ENCODE data around the gene ARHGEF5.
"Not testable (repeated sequence)": the region's sequence is repeated elsewhere in the genome, so short reads cannot be mapped to it uniquely, and the experiment has no call there.

Gene ARHGEF5

GRCh38 chr7:144355176-144355822, at the start of gene ARHGEF5:
Gene ARHGEF5, plus strand, starts transcription at chr7:144355402. Its CDS starts 7,268 bp downstream, at chr7:144362670.
- DNase-seq (ENCODE audit: low read depth) = not testable (repeated sequence)

DNA sequence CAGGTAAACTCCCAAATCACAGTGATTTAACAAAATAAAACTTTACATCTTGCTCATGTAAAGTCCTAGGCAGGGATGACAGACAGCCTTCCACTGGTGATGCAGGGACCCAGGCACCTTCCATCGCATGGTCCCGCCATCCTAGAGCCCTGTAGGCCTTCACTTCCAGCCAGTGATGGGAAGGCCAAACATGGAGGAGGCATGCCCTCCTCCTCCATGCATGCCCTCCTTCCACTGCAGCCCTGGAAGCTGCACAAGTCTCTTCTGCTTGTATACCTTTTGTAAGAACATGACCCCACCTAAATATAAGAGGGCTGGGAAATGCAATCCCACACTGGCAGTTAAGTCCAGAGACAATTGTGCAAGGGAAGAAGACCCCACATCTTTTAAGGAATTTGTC, 45.5 kb upstream of the ARHGEF5 start:
- DNase-seq (ENCODE audit: low read depth) = not testable (repeated sequence)

DNA sequence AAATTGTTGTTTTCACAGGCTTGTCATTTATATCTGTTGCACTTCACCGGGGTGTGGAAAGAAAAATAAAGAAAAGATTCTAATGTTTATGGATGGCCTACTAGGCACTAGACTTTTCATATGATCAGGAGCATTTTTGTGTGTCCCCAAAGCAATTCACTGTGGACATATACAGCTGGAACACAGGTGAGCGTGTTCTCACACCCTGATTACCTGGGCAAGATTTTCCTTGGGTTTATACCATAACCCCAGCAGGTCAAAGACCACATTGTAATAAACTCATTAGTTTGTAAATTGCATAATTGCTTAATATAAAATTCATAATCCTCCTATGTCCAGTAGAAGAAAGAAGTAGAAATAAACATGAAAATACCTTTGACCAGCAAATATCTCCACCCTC, 44.0 kb upstream of the ARHGEF5 start:
- DNase-seq (ENCODE audit: low read depth) = not testable (repeated sequence)

DNA sequence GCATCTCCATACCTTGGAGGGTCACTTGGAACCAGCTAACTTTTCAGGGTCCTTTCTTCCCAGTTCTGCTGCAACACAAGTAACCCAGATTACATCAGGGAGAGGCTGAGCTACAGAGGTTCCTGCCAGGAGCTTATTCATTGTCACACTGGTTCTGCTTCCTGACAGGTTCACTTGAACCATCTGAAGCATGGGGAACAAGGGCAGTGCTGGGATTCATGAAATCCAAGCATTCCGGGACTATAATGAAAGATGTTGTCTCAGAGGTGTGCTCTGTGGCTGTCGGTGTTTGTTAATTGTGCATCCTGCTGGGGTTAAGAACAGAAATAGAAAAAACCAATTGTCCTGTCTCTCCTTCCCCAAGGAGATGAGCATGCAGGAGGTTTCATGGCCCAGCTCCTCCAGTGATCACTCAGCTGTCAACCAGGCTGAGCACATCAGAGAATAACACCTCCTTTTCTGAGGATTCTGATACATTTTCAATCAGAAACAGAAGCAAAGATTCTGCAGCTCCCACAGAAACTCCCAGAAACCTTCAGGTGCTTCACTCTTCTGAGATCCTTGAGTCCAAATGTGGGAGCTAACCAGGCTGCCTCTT, 43.2 kb upstream of the ARHGEF5 start, which contains the start of gene OR2A1:
Gene OR2A1 (plus strand): TSS at position 548 of the 598 bp plus-strand sequence. CDS start 5,706 bp downstream, outside the sequence.
- not testable (repeated sequence) for DNase-seq (ENCODE audit: low read depth)

- DNase-seq (ENCODE audit: low read depth) = not testable (repeated sequence)
Observed at GRCh38 chr7:144317537-144317936, 37.7 kb upstream of the ARHGEF5 start.

DNA sequence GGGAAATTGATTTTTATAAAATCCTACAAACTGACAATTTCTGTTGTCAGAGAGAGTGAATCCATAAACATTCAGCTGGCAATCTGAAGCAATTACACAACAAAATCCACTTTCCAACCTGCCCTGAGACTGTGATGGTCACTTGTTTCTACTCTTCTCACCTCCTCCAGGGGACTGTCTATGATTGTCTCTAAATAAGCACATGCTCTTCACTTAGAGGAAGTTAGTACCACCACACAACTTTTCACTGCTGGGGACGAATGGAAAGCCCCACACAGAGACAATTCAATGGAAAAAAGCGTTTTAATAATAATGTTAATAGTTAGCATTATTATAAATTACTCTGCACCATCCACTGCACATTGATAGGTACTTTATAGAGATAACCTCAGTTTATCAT, 35.7 kb upstream of the ARHGEF5 start:
- DNase-seq (ENCODE audit: low read depth) = not testable (repeated sequence)

- DNase-seq (ENCODE audit: low read depth) = not testable (repeated sequence)
Observed at GRCh38 chr7:144321677-144322206, 33.5 kb upstream of the ARHGEF5 start.

DNA sequence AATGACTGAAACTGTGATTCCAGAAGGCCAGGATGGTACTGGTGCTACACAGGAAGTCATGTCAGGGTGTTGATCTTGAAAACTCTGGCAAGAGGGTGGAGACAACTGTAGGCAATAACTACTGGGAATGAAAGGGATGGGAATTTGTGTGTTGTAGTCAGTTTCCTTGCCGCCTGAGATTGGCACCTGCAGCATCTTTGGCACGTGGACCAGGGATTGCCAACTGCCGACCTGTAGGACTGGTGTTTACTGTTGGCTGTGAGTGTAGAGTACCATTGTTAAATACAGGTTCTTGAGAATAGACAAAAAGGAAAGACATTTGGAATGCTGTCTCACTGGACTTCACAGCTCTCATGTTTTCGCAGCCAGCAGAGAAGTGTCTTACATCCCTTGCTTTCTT, 31.8 kb upstream of the ARHGEF5 start:
- not testable (repeated sequence) for DNase-seq (ENCODE audit: low read depth)

GRCh38 chr7:144325868-144326267, 29.3 kb upstream of the ARHGEF5 start:
- not testable (repeated sequence) for DNase-seq (ENCODE audit: low read depth)

- not testable (repeated sequence) for DNase-seq (ENCODE audit: low read depth)
Observed at GRCh38 chr7:144330044-144330443, 25.2 kb upstream of the ARHGEF5 start.

DNA sequence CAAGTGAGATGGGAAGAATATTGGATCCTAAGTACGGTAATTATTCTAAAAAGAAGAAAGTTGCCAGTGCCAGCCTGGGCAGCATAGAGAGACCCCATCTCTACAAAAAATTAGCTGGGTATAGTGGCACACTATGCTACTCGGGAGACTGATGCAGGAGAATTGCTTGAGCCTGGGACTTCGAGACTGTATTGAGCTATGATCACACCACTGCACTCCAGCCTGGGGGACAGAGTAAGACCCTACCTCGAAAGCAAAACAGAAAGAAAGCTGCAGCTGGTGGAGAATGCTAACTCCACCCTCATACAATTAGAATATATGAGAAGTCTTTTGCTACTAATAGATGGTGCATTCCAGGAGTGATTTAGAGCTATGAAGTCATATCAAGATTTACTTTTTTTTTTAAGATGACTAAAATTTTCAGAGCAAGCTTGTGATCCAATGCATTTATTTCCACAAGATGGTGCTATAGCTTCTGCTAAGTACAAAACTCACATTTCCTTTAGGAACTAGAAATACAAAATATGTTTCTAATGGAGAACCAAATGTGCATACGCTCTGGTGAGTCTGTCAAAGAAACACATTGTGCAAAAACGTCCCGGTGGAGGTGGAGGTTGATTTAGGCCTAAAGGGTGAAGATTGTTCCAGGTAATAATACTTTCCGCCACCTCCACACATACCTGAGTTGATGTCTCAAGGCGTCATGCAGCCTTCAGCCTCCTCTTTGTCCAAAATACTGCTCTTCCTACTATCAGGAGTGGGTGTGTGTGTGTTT, 23.8 kb upstream of the ARHGEF5 start:
- not testable (repeated sequence) for DNase-seq (ENCODE audit: low read depth)

DNA sequence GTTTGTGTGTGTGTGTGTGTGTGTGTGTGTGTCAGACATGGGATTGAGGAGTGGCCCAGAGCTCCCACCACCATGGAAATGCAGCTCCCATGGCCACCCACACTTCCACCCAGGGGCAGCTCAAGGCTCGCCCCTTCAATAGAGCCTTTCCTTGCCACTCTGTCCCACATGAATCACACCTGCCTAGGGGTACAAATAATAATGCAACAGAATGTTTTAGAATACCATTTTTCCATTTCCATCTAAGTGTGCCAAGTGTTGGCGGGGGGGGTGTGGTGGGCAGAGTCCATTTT, 23.3 kb upstream of the ARHGEF5 start:
- not testable (repeated sequence) for DNase-seq (ENCODE audit: low read depth)

DNA sequence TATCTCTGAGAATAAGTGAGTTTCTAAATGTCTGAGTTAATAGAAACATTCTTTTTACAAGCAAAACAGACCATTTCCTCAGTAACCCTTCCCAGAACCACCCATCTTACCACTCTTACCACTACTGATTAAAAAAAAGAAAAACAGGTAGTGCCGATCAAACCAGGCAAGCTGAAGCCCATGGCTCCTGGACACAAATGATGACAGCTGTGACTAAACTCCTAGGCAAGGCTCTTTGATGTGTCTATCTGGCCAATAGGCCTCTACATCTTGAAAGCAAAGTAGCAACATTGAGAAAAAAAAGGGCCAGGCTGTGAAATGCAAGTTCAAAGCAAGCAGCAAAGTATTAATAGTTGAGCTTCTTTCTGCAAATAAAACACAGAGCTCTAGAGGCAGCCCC, 6.6 kb upstream of the ARHGEF5 start:
- DNase-seq (ENCODE audit: low read depth) = not testable (repeated sequence)

DNA sequence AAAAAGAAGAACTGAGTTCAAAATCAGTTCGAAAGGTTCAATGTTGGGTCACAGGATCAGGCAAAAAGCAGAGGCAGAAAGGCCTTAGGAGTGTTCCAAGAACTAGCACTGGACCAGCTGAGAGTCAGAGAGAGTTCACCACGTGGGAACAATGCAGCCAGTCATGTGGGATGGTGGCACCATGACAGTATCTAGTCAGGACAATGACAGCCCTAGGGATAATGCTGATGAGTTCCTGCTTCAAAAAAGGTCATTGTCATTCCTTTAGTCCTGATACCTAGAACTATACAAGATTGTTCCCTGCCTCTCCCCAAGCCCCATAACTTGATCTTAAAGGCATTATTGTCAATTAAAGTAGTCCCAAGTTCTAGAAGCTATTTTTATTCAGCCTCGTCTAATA, 3.5 kb upstream of the ARHGEF5 start:
- DNase-seq (ENCODE audit: low read depth) = not testable (repeated sequence)

- DNase-seq (ENCODE audit: low read depth) = not testable (repeated sequence)
Observed at GRCh38 chr7:144356185-144356584, 983 bp downstream of the ARHGEF5 start.

DNA sequence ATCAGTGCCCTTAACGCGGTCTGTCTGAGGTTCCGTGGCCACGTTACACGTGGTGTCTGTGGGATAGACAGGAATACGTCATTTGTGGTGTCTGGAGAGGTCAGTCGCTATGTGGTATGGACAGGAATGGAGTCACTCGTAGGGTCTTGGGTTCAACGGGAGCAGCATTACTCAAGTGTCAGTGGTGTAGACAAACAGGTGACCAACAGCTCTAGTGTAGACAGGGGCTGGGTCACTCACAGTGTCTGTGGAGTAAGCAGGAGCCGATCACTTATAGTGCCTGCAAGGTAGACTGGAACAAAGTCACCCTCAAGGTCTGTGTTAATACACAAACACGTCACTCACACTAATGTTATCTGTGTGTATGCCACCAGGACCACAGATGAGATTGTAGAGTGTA, 1.7 kb downstream of the ARHGEF5 start:
- DNase-seq (ENCODE audit: low read depth) = not testable (repeated sequence)

DNA sequence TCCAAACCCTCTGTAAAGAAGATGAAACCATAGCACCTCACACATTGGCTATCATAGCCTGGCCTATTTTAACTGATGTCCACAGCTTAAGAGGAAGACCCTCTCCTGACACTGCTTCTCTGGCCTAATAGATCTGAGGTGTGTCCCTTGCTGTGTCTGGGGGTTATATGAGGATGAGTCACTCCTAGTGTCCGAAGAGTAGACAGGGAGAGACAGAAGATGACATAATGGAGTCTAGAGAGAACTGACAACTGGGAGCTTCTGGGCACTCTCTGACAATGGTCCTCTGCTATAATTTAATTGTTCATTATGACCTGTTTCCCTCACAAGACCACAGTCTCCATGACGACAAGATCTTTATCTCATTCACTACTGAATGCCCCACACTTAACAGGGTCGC, 6.9 kb downstream of the ARHGEF5 start:
- DNase-seq (ENCODE audit: low read depth) = not testable (repeated sequence)

DNA sequence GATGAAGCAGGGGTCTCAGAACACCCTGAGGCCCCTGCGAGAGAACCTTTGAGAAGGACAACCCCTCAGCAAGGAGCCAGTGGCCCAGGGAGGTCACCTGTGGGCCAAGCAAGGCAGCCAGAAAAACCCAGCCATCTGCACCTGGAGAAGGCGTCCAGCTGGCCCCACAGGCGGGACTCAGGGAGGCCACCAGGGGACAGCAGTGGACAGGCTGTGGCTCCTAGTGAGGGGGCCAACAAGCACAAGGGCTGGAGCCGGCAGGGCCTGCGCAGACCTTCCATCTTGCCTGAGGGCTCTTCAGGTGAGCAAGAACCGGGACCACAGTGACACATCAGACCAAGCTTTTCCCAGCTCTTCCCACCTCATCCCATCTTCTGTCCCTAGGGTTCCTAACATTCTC, 10.3 kb downstream of the ARHGEF5 start:
- not testable (repeated sequence) for DNase-seq (ENCODE audit: low read depth)

- not testable (repeated sequence) for DNase-seq (ENCODE audit: low read depth)
Observed at GRCh38 chr7:144367250-144367649, 12.0 kb downstream of the ARHGEF5 start.

- not testable (repeated sequence) for DNase-seq (ENCODE audit: low read depth)
Observed at GRCh38 chr7:144369221-144369620, 14.0 kb downstream of the ARHGEF5 start.

- no peak for DNase-seq (ENCODE audit: low read depth)
Observed at GRCh38 chr7:144378651-144379050, 23.4 kb downstream of the ARHGEF5 start.

DNA sequence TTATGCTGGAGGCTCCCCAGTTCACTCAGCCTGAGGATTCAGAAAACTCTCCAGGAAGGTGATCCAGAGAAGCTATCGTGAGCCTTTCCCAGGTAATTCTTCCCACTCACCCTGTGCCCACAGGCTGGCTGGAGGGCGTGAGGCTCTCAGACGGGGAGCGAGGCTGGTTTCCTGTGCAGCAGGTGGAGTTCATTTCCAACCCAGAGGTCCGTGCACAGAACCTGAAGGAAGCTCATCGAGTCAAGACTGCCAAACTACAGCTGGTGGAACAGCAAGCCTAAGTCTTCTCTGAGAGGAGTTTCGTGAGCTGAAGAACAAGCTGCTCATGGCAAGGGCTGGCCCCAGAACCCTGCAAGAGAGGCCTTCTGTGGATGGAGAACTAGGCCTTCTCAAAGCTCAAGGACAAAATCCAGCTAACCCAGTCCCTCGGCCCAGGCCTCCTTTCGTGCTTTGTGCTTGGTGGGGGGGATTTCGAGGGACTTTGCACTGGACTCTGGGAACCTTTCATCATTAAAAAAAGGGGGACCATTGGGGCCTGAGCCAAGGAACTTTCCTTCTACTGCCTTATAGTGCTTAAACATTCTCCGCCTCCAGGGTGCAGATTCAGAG, 24.7 kb downstream of the ARHGEF5 start:
- DNase-seq (ENCODE audit: low read depth) = no peak
